Measurements from ENCODE around the gene STXBP5.

DNA sequence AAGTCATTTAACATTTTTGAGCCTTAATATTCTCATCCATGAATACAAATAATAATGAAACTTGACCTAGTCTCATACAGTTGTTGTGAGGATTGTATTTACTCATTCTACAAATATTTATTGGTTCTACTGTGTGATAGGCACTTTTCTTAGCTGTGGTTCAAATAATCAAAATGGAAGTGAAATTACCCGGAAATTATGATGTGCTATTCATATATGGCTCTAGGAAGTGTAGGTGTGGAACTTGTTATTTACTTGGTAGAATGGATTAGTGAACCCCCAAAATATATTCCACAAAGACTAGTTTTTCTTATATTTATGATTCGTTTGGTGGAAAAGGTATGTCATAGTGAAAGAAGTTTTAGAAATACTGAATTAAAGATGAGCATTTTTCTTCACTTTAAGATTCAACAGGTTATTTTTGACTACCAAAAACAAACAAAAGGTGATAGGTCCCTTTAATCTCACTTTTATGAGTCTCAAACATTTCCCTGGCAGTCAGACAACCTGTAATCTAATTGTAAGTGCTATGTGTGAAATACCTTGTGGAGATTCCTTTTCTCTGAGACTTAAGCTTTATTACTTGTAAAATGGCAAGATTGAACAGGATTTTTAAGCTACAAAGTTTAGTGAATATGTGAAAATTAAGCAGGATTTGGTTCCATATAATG is 77.8 kb downstream of the STXBP5 start:
- TF ChIP-seq IRF3 (IDR thresholded peaks at IDR 0.05; ENCODE audit: low read depth, low read length) = no peak
- TF ChIP-seq GABPA (IDR thresholded peaks at IDR 0.05; ENCODE audit: low read depth) = no peak
- TF ChIP-seq, protein P1, sequence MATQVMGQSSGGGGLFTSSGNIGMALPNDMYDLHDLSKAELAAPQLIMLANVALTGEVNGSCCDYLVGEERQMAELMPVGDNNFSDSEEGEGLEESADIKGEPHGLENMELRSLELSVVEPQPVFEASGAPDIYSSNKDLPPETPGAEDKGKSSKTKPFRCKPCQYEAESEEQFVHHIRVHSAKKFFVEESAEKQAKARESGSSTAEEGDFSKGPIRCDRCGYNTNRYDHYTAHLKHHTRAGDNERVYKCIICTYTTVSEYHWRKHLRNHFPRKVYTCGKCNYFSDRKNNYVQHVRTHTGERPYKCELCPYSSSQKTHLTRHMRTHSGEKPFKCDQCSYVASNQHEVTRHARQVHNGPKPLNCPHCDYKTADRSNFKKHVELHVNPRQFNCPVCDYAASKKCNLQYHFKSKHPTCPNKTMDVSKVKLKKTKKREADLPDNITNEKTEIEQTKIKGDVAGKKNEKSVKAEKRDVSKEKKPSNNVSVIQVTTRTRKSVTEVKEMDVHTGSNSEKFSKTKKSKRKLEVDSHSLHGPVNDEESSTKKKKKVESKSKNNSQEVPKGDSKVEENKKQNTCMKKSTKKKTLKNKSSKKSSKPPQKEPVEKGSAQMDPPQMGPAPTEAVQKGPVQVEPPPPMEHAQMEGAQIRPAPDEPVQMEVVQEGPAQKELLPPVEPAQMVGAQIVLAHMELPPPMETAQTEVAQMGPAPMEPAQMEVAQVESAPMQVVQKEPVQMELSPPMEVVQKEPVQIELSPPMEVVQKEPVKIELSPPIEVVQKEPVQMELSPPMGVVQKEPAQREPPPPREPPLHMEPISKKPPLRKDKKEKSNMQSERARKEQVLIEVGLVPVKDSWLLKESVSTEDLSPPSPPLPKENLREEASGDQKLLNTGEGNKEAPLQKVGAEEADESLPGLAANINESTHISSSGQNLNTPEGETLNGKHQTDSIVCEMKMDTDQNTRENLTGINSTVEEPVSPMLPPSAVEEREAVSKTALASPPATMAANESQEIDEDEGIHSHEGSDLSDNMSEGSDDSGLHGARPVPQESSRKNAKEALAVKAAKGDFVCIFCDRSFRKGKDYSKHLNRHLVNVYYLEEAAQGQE (IDR thresholded peaks at IDR 0.05; ENCODE audit: low read depth, low read length) = no peak
- no peak for TF ChIP-seq CTCF (IDR thresholded peaks at IDR 0.05)
- TF ChIP-seq TEAD4 (IDR thresholded peaks at IDR 0.05; ENCODE audit: borderline replicate concordance, insufficient read depth) = no peak
- TF ChIP-seq, protein P2, sequence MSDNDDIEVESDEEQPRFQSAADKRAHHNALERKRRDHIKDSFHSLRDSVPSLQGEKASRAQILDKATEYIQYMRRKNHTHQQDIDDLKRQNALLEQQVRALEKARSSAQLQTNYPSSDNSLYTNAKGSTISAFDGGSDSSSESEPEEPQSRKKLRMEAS (IDR thresholded peaks at IDR 0.05; ENCODE audit: low read depth) = no peak
- no peak for TF ChIP-seq YY1 (IDR thresholded peaks at IDR 0.05; ENCODE audit: low read depth)

Data from SK-N-SH (cell line).